OCI-LY3 (cell line): ENCODE data around the gene LRRC9.

Experiments
- H2AFZ ChIP-seq: fragments of 200-600, 300-600 bp; shearing (Covaris generic); 2 replicates; pipeline ENCODE4 v1.6.0; 2014; ENCODE audit warnings: antibody characterized with exemption, low read depth, low read length
- H3K27ac ChIP-seq: fragments of 200-600, 300-600 bp; sonication (generic); 2 replicates; pipeline ENCODE4 v1.5.1; 2014; ENCODE audit warnings: mild to moderate bottlenecking, low read length, moderate library complexity, mixed read lengths
- H3K27me3 ChIP-seq: fragments of 200-600, 300-600 bp; sonication (generic); 2 replicates; pipeline ENCODE4 v1.6.1; 2014; ENCODE audit warnings: low read depth, low read length, mixed read lengths
- H3K36me3 ChIP-seq: fragments of 200-600, 300-600 bp; sonication (generic); replicated peaks from 2 replicates; pipeline ENCODE3; 2014; ENCODE audit warnings: low read depth, low read length, mixed read lengths
- H3K4me1 ChIP-seq: fragments of 300-600, 200-600 bp; sonication (generic); 2 replicates; pipeline ENCODE4 v1.6.1; 2014; ENCODE audit warnings: low read length, mixed read lengths
- H3K4me2 ChIP-seq: fragments of 200-600, 300-600 bp; sonication (generic); 2 replicates; pipeline ENCODE4 v1.6.1; 2014; ENCODE audit warnings: low read length, mixed read lengths
- H3K4me3 ChIP-seq: fragments of 300-600, 200-600 bp; sonication (generic); 2 replicates; pipeline ENCODE4 v1.5.1; 2014; ENCODE audit warnings: antibody characterized with exemption, mild to moderate bottlenecking, low read length, moderate library complexity
- H3K79me2 ChIP-seq: fragments of 300-600, 200-600 bp; shearing (Covaris generic); 2 replicates; pipeline ENCODE4 v1.6.1; 2014; ENCODE audit warnings: mild to moderate bottlenecking, low read length, mixed read lengths
- H3K9ac ChIP-seq: fragments of 300-600, 200-600 bp; shearing (Covaris generic); 2 replicates; pipeline ENCODE4 v1.6.0; 2014; ENCODE audit warnings: mild to moderate bottlenecking, low read length, moderate library complexity
- H3K9me3 ChIP-seq: fragments of 200-600, 300-600 bp; shearing (Covaris generic); 2 replicates; pipeline ENCODE4 v1.6.1; 2014; ENCODE audit warnings: low read length, mixed read lengths; ENCODE audit not compliant: insufficient read depth
- H4K20me1 ChIP-seq: fragments of 200-600, 300-600 bp; sonication (generic); 2 replicates; pipeline ENCODE4 v1.6.1; 2016; ENCODE audit warnings: low read length, mixed read lengths; ENCODE audit not compliant: insufficient read depth
- EZH2phosphoT487 ChIP-seq: fragments of 200-600 bp; shearing (Covaris generic); IDR thresholded peaks from 2 replicates; pipeline ENCODE4 v1.6.1; 2018; ENCODE audit warnings: antibody characterized with exemption, mixed run types, low read depth
- TF ChIP-seq, protein P1 (sequence below): fragments of 200-600, 300-600 bp; sonication (generic); IDR thresholded peaks from 2 replicates; pipeline ENCODE4 v1.5.1; 2014; ENCODE audit warnings: antibody characterized with exemption, low read length, low read depth

LRRC9 gene

DNA sequence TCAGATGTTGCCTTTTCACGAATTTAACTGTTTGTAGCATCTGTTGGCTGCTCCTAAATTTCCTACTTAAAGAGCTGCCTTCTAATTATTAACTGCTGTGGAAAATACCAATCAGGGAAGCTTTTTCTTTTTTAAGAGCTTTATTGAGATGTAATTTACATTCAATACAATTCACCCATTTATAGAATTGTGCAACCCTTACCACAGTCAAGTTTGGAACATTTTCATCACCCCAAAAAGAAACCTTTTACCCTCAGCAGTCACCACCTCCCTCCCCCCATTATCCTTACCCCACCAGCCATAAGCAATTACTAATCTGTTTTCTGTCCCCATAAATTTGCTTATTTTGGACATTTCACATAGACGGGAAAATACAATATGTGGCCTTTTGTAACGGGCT, 173.1 kb downstream of the LRRC9 start:
- Histone ChIP-seq H3K36me3 (peaks cover 12% of the 10 kb centered on the region), H2AFZ (no peak overlapping the region), H3K4me2 (peak overlapping the region; percentile 89), H3K4me3 (peak overlapping the region; percentile 97), H3K9me3 (no peaks in the 10 kb centered on the region), H3K79me2 (peaks cover 60% of the 10 kb centered on the region), H3K4me1 (peaks cover 27% of the 10 kb centered on the region), H4K20me1 (peaks cover 14% of the 10 kb centered on the region; the same call in 1 of the 2 replicates), H3K9ac (peak overlapping the region; percentile 93), H3K27me3 (no peaks in the 10 kb centered on the region), H3K27ac (peak overlapping the region; percentile 96)
- no peak for TF ChIP-seq EZH2phosphoT487
- TF ChIP-seq, protein P1, sequence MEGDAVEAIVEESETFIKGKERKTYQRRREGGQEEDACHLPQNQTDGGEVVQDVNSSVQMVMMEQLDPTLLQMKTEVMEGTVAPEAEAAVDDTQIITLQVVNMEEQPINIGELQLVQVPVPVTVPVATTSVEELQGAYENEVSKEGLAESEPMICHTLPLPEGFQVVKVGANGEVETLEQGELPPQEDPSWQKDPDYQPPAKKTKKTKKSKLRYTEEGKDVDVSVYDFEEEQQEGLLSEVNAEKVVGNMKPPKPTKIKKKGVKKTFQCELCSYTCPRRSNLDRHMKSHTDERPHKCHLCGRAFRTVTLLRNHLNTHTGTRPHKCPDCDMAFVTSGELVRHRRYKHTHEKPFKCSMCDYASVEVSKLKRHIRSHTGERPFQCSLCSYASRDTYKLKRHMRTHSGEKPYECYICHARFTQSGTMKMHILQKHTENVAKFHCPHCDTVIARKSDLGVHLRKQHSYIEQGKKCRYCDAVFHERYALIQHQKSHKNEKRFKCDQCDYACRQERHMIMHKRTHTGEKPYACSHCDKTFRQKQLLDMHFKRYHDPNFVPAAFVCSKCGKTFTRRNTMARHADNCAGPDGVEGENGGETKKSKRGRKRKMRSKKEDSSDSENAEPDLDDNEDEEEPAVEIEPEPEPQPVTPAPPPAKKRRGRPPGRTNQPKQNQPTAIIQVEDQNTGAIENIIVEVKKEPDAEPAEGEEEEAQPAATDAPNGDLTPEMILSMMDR, result no peak

DNA sequence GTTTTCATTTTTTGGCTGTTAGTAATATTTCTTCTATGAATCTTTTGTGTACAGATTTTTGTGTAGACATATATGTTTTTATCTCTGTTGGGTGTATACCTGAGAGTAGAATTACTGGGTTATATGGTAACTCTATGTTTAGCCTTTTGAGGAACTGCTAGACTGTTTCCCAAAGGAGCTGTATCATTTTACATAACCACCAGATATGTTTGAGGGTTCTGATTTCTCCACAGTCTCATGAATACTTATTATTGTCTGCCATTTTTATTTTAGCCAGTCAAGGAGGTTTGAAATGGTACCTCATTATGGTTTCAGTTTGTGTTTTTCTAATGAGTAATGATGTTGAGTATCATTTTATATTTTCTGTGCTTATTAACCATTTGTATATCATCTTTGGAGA, 173.7 kb downstream of the LRRC9 start:
- Histone ChIP-seq H3K27ac (no peak overlapping the region), H3K79me2 (peaks cover 64% of the 10 kb centered on the region), H2AFZ (no peak overlapping the region), H3K27me3 (no peaks in the 10 kb centered on the region), H3K9ac (peak overlapping the region; percentile 93), H3K36me3 (peaks cover 15% of the 10 kb centered on the region), H3K4me1 (peaks cover 26% of the 10 kb centered on the region), H3K9me3 (no peaks in the 10 kb centered on the region), H3K4me2 (peak overlapping the region; percentile 89), H3K4me3 (peak overlapping the region; percentile 97), H4K20me1 (peaks cover 14% of the 10 kb centered on the region; the same call in 1 of the 2 replicates)
- TF ChIP-seq, protein P1, result no peak
- no peak for TF ChIP-seq EZH2phosphoT487

DNA sequence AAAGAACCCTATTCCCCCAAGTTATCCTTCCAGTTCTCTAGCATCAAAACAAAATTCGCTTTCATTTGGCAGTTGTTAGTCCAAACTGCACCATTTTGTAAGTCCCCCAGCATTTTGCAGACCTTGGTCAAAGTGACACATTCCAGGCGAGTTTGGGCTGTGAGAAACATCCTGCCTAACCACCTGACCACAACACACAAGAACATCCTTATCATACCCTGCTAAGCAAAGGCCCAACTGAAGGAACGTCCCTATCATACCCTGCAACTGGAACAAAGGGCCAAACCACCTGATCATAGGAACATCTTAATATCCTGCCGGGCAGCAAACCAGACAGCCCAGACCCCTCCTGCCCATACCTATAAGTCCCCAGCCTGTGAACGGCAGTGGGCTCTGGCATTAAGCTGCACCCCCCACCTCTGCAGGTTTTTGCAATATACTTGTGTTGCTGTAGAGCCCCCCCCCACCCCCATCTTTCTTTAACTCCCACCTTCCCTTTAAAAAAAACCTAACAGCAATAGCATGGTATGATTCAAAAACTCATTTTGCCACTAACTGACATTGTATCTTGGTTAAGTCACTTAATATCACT, 174.5 kb downstream of the LRRC9 start:
- peaks cover 15% of the 10 kb centered on the region for H3K36me3 ChIP-seq
- H2AFZ ChIP-seq, result no peak overlapping the region
- peak overlapping the region; percentile 89 for H3K4me2 ChIP-seq
- no peak for TF ChIP-seq EZH2phosphoT487
- TF ChIP-seq, protein P1, result no peak
- no peak overlapping the region for H3K9ac ChIP-seq
- peaks cover 14% of the 10 kb centered on the region; the same call in 1 of the 2 replicates for H4K20me1 ChIP-seq
- peaks cover 65% of the 10 kb centered on the region for H3K79me2 ChIP-seq
- H3K27ac ChIP-seq, result no peak overlapping the region
- H3K4me1 ChIP-seq, result peaks cover 24% of the 10 kb centered on the region
- H3K4me3 ChIP-seq, result no peak overlapping the region
- no peaks in the 10 kb centered on the region for H3K9me3 ChIP-seq
- no peaks in the 10 kb centered on the region for H3K27me3 ChIP-seq

DNA sequence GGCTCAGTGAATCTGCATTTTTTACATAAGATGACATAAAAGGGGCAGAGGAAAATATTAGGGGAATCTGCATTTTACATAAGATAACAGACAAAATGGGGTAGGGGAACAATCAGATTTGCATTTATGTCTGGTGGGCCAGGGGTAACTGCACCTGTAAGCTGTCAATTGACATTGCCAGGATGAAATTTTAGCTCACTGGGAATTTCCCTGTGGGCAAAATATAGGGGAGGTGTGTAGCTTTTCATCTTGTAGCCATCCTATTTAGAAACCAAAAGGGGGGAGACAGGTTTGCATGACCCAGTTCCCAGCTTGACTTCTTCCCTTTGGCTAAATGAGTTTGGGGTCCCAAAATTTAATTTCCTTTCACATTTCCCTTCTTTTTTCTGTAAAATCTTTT, 175.3 kb downstream of the LRRC9 start:
- Histone ChIP-seq H3K79me2 (peaks cover 74% of the 10 kb centered on the region), H3K4me2 (no peak overlapping the region; the same call in 1 of the 2 replicates), H2AFZ (no peak overlapping the region), H3K27me3 (no peaks in the 10 kb centered on the region), H3K9me3 (no peaks in the 10 kb centered on the region), H3K36me3 (peaks cover 19% of the 10 kb centered on the region), H3K9ac (no peak overlapping the region), H4K20me1 (peaks cover 14% of the 10 kb centered on the region; the same call in 1 of the 2 replicates), H3K27ac (no peak overlapping the region), H3K4me1 (peaks cover 24% of the 10 kb centered on the region), H3K4me3 (no peak overlapping the region)
- TF ChIP-seq, protein P1, result no peak
- no peak for TF ChIP-seq EZH2phosphoT487
